HepG2 (cell line): ENCODE results near the gene HTRA1. TPM values are rescaled to one million over a fixed set of nuclear protein-coding genes. Genes with fewer than 3 reads are reported as not detected.

ENCODE experiments used
- ATAC-seq: fragments of 200-7000 bp; cut with Tn5 transposase; 3 replicates; pipeline ENCODE4 v1.9.1; 2020; ENCODE audit warnings: mild to moderate bottlenecking, moderate library complexity
- BruUV-seq: library from RNA; stranded (reverse); fragments of 400-500 nt; replicated peaks from 2 replicates; lab custom pipeline; 2021; lab: Mats Ljungman, UMichigan
- CTCF ChIA-PET: fragments of 300-600 bp; formaldehyde crosslinking; extraction: SDS; loops from one replicate; lab custom pipeline; 2021; ENCODE audit warnings: low total read pairs, inconsistent platforms, low intra/inter-chr PET ratio; lab: Yijun Ruan, JAX
- POLR2A ChIA-PET: fragments of 350-600 bp; sonication (Branson Sonifier 250); formaldehyde crosslinking; loops from one replicate; lab custom pipeline; 2020; ENCODE audit warnings: antibody characterized with exemption, inconsistent platforms; lab: Yijun Ruan, JAX
- DNase-seq: peaks from one replicate; pipeline ENCODE4 v3.0.0-alpha.2; 2015; ENCODE audit warnings: low spot score
- FAIRE-seq: peaks from 3 replicates; lab custom pipeline; 2011; peaks lifted over from hg19 to GRCh38; lab: Jason Lieb, UNC
- H2AFZ ChIP-seq: one replicate; pipeline ENCODE4 v1.6.1; 2011; ENCODE audit warnings: low read length, inconsistent platforms
- H3K27ac ChIP-seq: fragments of 300-600 bp; 3 replicates; pipeline ENCODE4 v1.8.0; 2011; ENCODE audit warnings: mixed run types, mild to moderate bottlenecking, mixed read lengths, low read length, inconsistent platforms; ENCODE audit not compliant: insufficient read depth; ENCODE audit errors: extremely low read length
- H3K27me3 ChIP-seq, 2 experiments: fragments of 200-600 bp in 1 of 2; 2 replicates in 1 of 2; 3 replicates in 1 of 2; pipeline versions ENCODE4 v1.6.0 to v1.8.0; 2011; ENCODE audit warnings: low read length in 2 of 2, mild to moderate bottlenecking in 2 of 2, moderate library complexity in 2 of 2, inconsistent platforms in 1 of 2; ENCODE audit not compliant: insufficient read depth in 2 of 2, control insufficient read depth in 1 of 2
- H3K36me3 ChIP-seq, 2 experiments: fragments of 200-600 bp in 1 of 2; replicated peaks in 1 of 2; 2 replicates in 1 of 2; 3 replicates in 1 of 2; pipeline versions ENCODE4 v1.5.1 to v1.8.0; 2011; ENCODE audit warnings: low read length in 2 of 2, inconsistent platforms in 1 of 2; ENCODE audit not compliant: insufficient read depth in 2 of 2, control insufficient read depth in 1 of 2
- H3K4me1 ChIP-seq: 2 replicates; pipeline ENCODE4 v1.5.1; 2012; ENCODE audit warnings: low read length, inconsistent platforms; ENCODE audit not compliant: insufficient read depth
- H3K4me2 ChIP-seq: 2 replicates; pipeline ENCODE4 v1.6.0; 2011; ENCODE audit warnings: low read depth, low read length, inconsistent platforms
- H3K4me3 ChIP-seq, 3 experiments: fragments of 200-600 bp in 1 of 3; sonication (generic), shearing (Covaris generic) in 1 of 3; replicated peaks in 1 of 3; 2 replicates each; pipeline ENCODE4 v1.5.1; 2011 to 2016; ENCODE audit warnings: low read length in 3 of 3, inconsistent platforms in 2 of 3, low read depth in 2 of 3, mild to moderate bottlenecking in 2 of 3, control low read depth in 1 of 3, mixed read lengths in 1 of 3; ENCODE audit not compliant: insufficient read depth in 1 of 3
- H3K79me2 ChIP-seq: one replicate; pipeline ENCODE4 v1.6.1; 2011; ENCODE audit warnings: low read length, inconsistent platforms; ENCODE audit not compliant: insufficient read depth
- H3K9ac ChIP-seq: 2 replicates; pipeline ENCODE4 v1.6.0; 2011; ENCODE audit warnings: mild to moderate bottlenecking, low read depth, low read length, inconsistent platforms; ENCODE audit not compliant: insufficient read depth
- H3K9me3 ChIP-seq: 2 replicates; pipeline ENCODE4 v1.5.1; 2012; ENCODE audit warnings: mild to moderate bottlenecking, low read length
- H4K20me1 ChIP-seq: 2 replicates; pipeline ENCODE4 v1.6.0; 2011; ENCODE audit warnings: inconsistent platforms, mild to moderate bottlenecking, low read length, moderate library complexity; ENCODE audit not compliant: insufficient read depth
- CHD4 ChIP-seq: fragments of 200-600 bp; sonication (generic); IDR thresholded peaks from 2 replicates; pipeline ENCODE4 v1.7.0; 2017; ENCODE audit warnings: mild to moderate bottlenecking, low read length, borderline replicate concordance
- FOXJ3 ChIP-seq: sonication (generic); formaldehyde crosslinking; IDR thresholded peaks from 2 replicates; pipeline ENCODE4 v1.4.0; 2020; ENCODE audit warnings: missing genetic modification reagents, mild to moderate bottlenecking, borderline replicate concordance
- PHF5A ChIP-seq: IDR thresholded peaks from one replicate; pipeline ENCODE4 v1.6.1; 2018; ENCODE audit warnings: low read depth, missing genetic modification reagents; ENCODE audit not compliant: unreplicated experiment
- RARA ChIP-seq: IDR thresholded peaks from 2 replicates; pipeline ENCODE4 v1.6.1; 2016; ENCODE audit warnings: missing genetic modification reagents, missing compliant biosample characterization
- RFX5 ChIP-seq: IDR thresholded peaks from 2 replicates; pipeline ENCODE4 v1.6.1; 2011; ENCODE audit warnings: low read depth, low read length, improper control_type of control experiment
- TBP ChIP-seq: sonication (generic); formaldehyde crosslinking; IDR thresholded peaks from 2 replicates; pipeline ENCODE4 v1.5.0; 2020; ENCODE audit warnings: missing genetic modification reagents
- ZBTB1 ChIP-seq: sonication (generic); formaldehyde crosslinking; IDR thresholded peaks from 2 replicates; pipeline ENCODE4 v1.4.0; 2020; ENCODE audit warnings: missing genetic modification reagents, borderline replicate concordance
- ZNF615 ChIP-seq: sonication (generic); formaldehyde crosslinking; IDR thresholded peaks from 2 replicates; pipeline ENCODE4 v1.5.0; 2020; ENCODE audit warnings: mild to moderate bottlenecking, missing genetic modification reagents, borderline replicate concordance
- ZNF619 ChIP-seq: sonication (generic); formaldehyde crosslinking; IDR thresholded peaks from 2 replicates; pipeline ENCODE4 v1.4.0; 2020; ENCODE audit warnings: mild to moderate bottlenecking, missing genetic modification reagents
- ZNF747 ChIP-seq: sonication (generic); formaldehyde crosslinking; IDR thresholded peaks from 2 replicates; pipeline ENCODE4 v1.8.1; 2023; ENCODE audit warnings: missing genetic modification reagents, mild to moderate bottlenecking, borderline replicate concordance
- ZNF891 ChIP-seq: sonication (generic); formaldehyde crosslinking; IDR thresholded peaks from 2 replicates; pipeline ENCODE4 v1.5.0; 2020; ENCODE audit warnings: mild to moderate bottlenecking, missing genetic modification reagents
- whole genome bisulfite sequencing: methylation state at CpG from one replicate; pipeline ENCODE4 v1.1.6; 2017; ENCODE audit warnings: low lambda C conversion rate; 5-methylcytosine and 5-hydroxymethylcytosine counted together
- in situ Hi-C: cut with HindIII; loops from 2 replicates; pipeline ENCODE4 v1.10.0; 2017; ENCODE audit warnings: low pct_unique_long_range_greater_than_20kb; ENCODE audit not compliant: extremely low pct_ligation_motif_present
- intact Hi-C: fragments of 100-400 bp; cut with micrococcal nuclease; formaldehyde crosslinking; loops from one replicate; pipeline ENCODE4 v1.10.0; 2022; ENCODE audit not compliant: unreplicated experiment
- polyA plus RNA-seq, 8 experiments: library from polyadenylated mRNA; depleted of rRNA in 3 of 8; stranded (reverse) in 7 of 8; unstranded in 1 of 8; fragments of >200 nt; fragmentation: Illumina TruSeq in 4 of 8; extraction: Trizol in 4 of 8; gene quantifications; 2 replicates each; pipeline versions ENCODE4 v1.2.1 to v1.2.3, GENCODE V29; 2011 to 2016; ENCODE audit warnings: low read depth in 4 of 8, missing spikeins in 1 of 8, mixed read lengths in 1 of 8; ENCODE audit not compliant: insufficient read depth in 1 of 8
- total RNA-seq, 5 experiments: library from RNA; depleted of rRNA; stranded (reverse); fragments of >200 nt; fragmentation: Illumina TruSeq; extraction: Trizol; gene quantifications; 2 replicates each; pipeline ENCODE4 v1.2.3, GENCODE V29; 2016; ENCODE audit warnings: low read depth in 1 of 5
- TF ChIP-seq, protein P1 (sequence below): sonication (generic); formaldehyde crosslinking; IDR thresholded peaks from 2 replicates; pipeline ENCODE4 v1.4.0; 2020; ENCODE audit warnings: missing genetic modification reagents
- TF ChIP-seq, protein P2 (sequence below): sonication (generic); formaldehyde crosslinking; IDR thresholded peaks from 2 replicates; pipeline ENCODE4 v1.4.0; 2020; ENCODE audit warnings: low read depth, mild to moderate bottlenecking, missing genetic modification reagents

Gene HTRA1
- total and polyA plus RNA-seq, 2 of the 13 experiments (the other 11 are each of a cell fraction or from before 2014, with no cell fraction given) = 0.11 to 0.40 TPM

DNA sequence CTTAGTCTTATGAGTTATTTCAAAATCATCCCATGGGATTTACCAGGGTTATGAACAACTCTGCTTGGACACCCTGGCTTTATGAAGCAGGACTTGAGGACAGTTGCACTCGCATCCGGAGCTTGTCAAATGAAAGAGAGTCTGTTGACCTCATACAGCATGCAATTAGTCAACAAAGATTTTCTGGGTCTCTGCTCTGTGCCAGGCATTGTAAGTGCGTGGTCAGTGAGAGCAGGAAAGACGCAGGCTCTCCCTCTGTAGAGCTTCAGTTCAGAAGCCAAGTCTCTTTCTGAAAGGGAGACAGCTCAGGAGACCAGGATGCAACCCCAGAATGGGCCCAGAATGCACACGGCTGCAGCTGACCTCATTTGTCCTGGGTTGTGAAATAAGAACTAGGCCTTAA is 53.7 kb downstream of the HTRA1 start:
- no peak overlapping the region for H3K9ac ChIP-seq
- no peak overlapping the region for H3K4me2 ChIP-seq
- no peak for ATAC-seq
- H3K36me3 ChIP-seq = no peaks in the 10 kb centered on the region
- ChIA-PET POLR2A (interaction anchor here (0.6 kb wide), 1 partner anchor 13 kb away, joined by 3 read pairs; no protein-coding TSS in a partner anchor), CTCF (no interaction called here)
- intact Hi-C loops = no loop called here
- TF ChIP-seq RFX5 = no peak
- TF ChIP-seq, protein P1, sequence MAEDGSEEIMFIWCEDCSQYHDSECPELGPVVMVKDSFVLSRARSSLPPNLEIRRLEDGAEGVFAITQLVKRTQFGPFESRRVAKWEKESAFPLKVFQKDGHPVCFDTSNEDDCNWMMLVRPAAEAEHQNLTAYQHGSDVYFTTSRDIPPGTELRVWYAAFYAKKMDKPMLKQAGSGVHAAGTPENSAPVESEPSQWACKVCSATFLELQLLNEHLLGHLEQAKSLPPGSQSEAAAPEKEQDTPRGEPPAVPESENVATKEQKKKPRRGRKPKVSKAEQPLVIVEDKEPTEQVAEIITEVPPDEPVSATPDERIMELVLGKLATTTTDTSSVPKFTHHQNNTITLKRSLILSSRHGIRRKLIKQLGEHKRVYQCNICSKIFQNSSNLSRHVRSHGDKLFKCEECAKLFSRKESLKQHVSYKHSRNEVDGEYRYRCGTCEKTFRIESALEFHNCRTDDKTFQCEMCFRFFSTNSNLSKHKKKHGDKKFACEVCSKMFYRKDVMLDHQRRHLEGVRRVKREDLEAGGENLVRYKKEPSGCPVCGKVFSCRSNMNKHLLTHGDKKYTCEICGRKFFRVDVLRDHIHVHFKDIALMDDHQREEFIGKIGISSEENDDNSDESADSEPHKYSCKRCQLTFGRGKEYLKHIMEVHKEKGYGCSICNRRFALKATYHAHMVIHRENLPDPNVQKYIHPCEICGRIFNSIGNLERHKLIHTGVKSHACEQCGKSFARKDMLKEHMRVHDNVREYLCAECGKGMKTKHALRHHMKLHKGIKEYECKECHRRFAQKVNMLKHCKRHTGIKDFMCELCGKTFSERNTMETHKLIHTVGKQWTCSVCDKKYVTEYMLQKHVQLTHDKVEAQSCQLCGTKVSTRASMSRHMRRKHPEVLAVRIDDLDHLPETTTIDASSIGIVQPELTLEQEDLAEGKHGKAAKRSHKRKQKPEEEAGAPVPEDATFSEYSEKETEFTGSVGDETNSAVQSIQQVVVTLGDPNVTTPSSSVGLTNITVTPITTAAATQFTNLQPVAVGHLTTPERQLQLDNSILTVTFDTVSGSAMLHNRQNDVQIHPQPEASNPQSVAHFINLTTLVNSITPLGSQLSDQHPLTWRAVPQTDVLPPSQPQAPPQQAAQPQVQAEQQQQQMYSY (CRISPR knock-in tag) = no peak
- H3K27me3 ChIP-seq = peaks cover 4 to 26% of the 10 kb centered on the region in 2 experiments; a peak in 3 of 5 replicates
- H2AFZ ChIP-seq = no peak overlapping the region
- 6% methylated on average over 2 of the region's 5 CpGs for WGBS
- H3K79me2 ChIP-seq = no peaks in the 10 kb centered on the region
- no peaks in the 10 kb centered on the region for H3K9me3 ChIP-seq
- in situ Hi-C loops = no loop called here
- no peak overlapping the region for H3K4me3 ChIP-seq
- no TSS peak for BruUV-seq
- no peaks in the 10 kb centered on the region for H3K4me1 ChIP-seq
- FAIRE-seq = no peak
- DNase-seq = no peak
- H3K27ac ChIP-seq = no peak overlapping the region
- H4K20me1 ChIP-seq = no peaks in the 10 kb centered on the region

DNA sequence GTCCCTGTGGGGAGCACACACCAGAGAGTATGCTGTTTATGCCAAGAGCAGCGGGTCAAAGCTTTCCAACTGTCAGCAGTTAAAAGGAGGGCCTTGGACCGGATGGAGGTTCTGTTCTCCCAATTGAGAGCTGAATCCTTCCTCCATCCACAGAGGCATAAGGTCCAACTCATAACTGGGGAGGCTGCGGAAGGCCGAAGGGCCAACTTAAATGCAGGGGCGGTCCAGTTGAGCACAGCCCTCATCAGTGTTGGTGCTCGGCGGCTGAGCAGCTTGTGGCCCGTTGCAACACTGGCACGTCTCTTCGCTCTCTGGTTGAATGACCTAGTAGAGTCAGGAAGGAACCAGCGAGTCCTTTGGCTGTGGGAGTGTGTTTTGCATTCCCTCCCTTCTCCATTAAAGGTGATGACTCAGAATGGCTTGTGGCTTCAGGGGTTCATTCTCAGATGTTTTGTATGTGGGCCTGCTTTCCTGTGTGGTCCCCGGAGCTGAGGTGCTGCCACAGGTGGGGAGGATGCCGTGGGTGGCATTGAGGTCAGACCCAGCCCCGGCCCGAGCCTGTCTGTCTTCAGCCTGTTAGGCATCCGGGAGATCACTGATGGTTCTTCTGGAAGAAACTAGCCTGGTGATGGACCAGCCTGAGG is 54.4 kb downstream of the HTRA1 start:
- BruUV-seq = no TSS peak
- TF ChIP-seq, protein P2, sequence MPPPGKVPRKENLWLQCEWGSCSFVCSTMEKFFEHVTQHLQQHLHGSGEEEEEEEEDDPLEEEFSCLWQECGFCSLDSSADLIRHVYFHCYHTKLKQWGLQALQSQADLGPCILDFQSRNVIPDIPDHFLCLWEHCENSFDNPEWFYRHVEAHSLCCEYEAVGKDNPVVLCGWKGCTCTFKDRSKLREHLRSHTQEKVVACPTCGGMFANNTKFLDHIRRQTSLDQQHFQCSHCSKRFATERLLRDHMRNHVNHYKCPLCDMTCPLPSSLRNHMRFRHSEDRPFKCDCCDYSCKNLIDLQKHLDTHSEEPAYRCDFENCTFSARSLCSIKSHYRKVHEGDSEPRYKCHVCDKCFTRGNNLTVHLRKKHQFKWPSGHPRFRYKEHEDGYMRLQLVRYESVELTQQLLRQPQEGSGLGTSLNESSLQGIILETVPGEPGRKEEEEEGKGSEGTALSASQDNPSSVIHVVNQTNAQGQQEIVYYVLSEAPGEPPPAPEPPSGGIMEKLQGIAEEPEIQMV = no peak
- no peak for TF ChIP-seq FOXJ3 (CRISPR knock-in tag)
- no peak for TF ChIP-seq CHD4
- TF ChIP-seq ZNF747 (CRISPR knock-in tag) = no peak
- TF ChIP-seq RARA (CRISPR knock-in tag) = no peak
- TF ChIP-seq ZNF619 (CRISPR knock-in tag) = no peak
- TF ChIP-seq ZNF891 (CRISPR knock-in tag) = no peak
- no peak for TF ChIP-seq PHF5A (CRISPR knock-in tag)
- TF ChIP-seq TBP (CRISPR knock-in tag) = no peak
- TF ChIP-seq ZNF615 = no peak
- no peak for TF ChIP-seq ZBTB1 (CRISPR knock-in tag)

More for the DNA sequence above, 54.4 kb downstream of the HTRA1 start:
- in situ Hi-C loops = no loop called here
- H3K27me3 ChIP-seq = peaks cover 4 to 23% of the 10 kb centered on the region in 2 experiments; a peak in 3 of 5 replicates
- ATAC-seq (no peak), DNase-seq (no peak), FAIRE-seq (no peak)
- H3K4me1 ChIP-seq = no peaks in the 10 kb centered on the region
- ChIA-PET POLR2A (interaction anchor here (0.6 kb wide), 1 partner anchor 14 kb away, joined by 3 read pairs; no protein-coding TSS in a partner anchor), CTCF (no interaction called here)
- no peaks in the 10 kb centered on the region for H3K36me3 ChIP-seq
- H2AFZ ChIP-seq = no peak overlapping the region
- H3K4me3 ChIP-seq = no peak overlapping the region
- H3K9me3 ChIP-seq = no peaks in the 10 kb centered on the region
- H3K9ac ChIP-seq = no peak overlapping the region
- H3K4me2 ChIP-seq = no peak overlapping the region
- H3K79me2 ChIP-seq = no peaks in the 10 kb centered on the region
- WGBS = 25% methylated on average over 6 of the region's 16 CpGs
- intact Hi-C loops = no loop called here
- no peak overlapping the region for H3K27ac ChIP-seq
- no peaks in the 10 kb centered on the region for H4K20me1 ChIP-seq
